ENCODE data around the gene ZNF385A. TPM values are rescaled to one million over a fixed set of nuclear protein-coding genes. Genes with fewer than 3 reads are reported as not detected.

ZNF385A gene
- total RNA-seq, 2 donors from 2014 or later: 3.1 to 7.3 TPM

DNA sequence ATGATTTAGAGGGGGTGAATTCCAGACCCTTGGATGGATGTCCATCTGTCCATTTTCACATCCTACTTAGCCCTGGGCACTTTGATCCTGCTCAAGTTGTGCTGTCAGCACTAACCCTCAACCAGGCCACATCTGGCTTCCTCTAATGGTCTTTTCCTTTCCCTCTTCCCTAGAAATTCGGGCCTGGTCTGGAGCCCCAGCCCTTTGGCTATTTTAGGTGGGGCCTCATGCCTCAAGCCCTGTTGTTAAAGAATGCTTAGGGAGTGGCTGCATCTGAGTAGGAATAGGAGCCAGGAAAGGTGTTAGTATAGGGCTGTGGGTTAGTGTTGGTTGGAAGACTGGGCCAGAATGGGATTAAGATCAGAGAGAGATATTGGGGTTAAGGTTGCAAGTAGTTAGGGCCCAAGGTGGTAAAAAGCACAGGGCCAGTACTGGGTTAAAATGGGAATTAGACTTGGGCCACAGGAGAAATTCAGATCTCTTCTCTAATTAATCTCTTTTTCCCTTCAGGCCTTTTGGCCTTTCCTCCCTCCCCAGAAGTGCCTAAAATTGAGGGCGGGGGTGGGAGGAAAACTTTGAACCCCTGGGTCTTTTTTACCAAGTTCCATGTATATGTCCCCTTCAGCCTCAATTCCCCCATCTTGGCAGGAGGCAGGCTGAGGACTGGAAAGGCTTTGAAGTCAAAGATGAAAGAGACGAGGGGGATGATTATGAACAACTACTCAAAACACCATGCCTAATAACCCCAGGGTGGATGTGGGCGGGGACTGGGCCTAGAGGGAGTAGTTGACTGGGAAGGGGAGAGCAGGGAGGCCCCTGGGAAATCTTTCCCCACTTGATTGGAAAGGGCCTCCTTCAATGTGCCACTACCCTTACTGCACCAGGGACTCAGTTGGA lies 4.0 kb upstream of the ZNF385A start:
- Histone ChIP-seq H3K4me1 (no peaks in the 10 kb centered on the region), H3K9me3 (no peaks in the 10 kb centered on the region), H3K36me3 (replicated peaks in 1 of 2; ENCODE audit: insufficient read depth in 1 of 2, low read depth in 2 of 2) (no peaks in the 10 kb centered on the region), H3K4me3 (no peak overlapping the region), H3K27me3 (no peaks in the 10 kb centered on the region), H3K27ac (no peak overlapping the region)
- intact Hi-C loops (cut with DNase I): no loop called here
- TF ChIP-seq, protein P1, sequence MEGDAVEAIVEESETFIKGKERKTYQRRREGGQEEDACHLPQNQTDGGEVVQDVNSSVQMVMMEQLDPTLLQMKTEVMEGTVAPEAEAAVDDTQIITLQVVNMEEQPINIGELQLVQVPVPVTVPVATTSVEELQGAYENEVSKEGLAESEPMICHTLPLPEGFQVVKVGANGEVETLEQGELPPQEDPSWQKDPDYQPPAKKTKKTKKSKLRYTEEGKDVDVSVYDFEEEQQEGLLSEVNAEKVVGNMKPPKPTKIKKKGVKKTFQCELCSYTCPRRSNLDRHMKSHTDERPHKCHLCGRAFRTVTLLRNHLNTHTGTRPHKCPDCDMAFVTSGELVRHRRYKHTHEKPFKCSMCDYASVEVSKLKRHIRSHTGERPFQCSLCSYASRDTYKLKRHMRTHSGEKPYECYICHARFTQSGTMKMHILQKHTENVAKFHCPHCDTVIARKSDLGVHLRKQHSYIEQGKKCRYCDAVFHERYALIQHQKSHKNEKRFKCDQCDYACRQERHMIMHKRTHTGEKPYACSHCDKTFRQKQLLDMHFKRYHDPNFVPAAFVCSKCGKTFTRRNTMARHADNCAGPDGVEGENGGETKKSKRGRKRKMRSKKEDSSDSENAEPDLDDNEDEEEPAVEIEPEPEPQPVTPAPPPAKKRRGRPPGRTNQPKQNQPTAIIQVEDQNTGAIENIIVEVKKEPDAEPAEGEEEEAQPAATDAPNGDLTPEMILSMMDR (IDR thresholded peaks at IDR 0.05): no peak
- TF ChIP-seq POLR2A (IDR thresholded peaks at IDR 0.05): no peak
- no peak for DNase-seq
- no peak for ATAC-seq
- WGBS, 2 donors: 75 to 77% methylated on average over 4 of the region's 4 CpGs

DNA sequence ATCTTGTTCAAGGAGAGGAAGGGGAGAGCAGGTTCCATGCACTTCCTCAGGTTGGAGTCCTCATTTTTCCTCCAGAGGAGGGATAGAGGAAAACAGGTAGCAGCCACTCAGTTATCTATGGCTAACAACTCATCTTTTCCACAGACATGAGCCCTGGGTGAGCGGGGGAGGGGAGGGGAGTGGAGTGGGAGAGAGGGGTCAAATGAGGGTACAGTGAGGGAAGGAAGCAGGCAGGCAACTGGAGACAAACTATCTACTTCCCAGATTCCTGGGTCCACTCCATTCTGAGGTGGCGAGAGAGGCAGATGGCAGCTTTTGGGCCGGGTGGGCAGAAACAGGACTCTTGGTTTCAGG lies 2.6 kb upstream of the ZNF385A start:
- Histone ChIP-seq H3K27ac (no peak overlapping the region), H3K36me3 (replicated peaks in 1 of 2; ENCODE audit: insufficient read depth in 1 of 2, low read depth in 2 of 2) (no peaks in the 10 kb centered on the region), H3K4me1 (no peaks in the 10 kb centered on the region), H3K4me3 (no peak overlapping the region), H3K9me3 (no peaks in the 10 kb centered on the region), H3K27me3 (no peaks in the 10 kb centered on the region)
- TF ChIP-seq, protein P1 (IDR thresholded peaks at IDR 0.05): no peak
- TF ChIP-seq POLR2A (IDR thresholded peaks at IDR 0.05): no peak
- intact Hi-C loops (cut with DNase I): no loop called here
- no peak for DNase-seq
- ATAC-seq: no peak
- WGBS, 2 donors: 80 to 93% methylated on average over 3 of the region's 3 CpGs

- Histone ChIP-seq H3K27me3 (no peaks in the 10 kb centered on the region), H3K4me3 (no peak overlapping the region), H3K27ac (no peak overlapping the region), H3K36me3 (replicated peaks in 1 of 2; ENCODE audit: insufficient read depth in 1 of 2, low read depth in 2 of 2) (no peaks in the 10 kb centered on the region), H3K9me3 (no peaks in the 10 kb centered on the region), H3K4me1 (no peaks in the 10 kb centered on the region)
- TF ChIP-seq, protein P1 (IDR thresholded peaks at IDR 0.05): no peak
- no peak for TF ChIP-seq POLR2A (IDR thresholded peaks at IDR 0.05)
- ATAC-seq (no peak), DNase-seq (no peak)
- intact Hi-C loops (cut with DNase I): no loop called here
- WGBS, 2 donors: 94% methylated on average over 3 of the region's 3 CpGs
Observed at GRCh38 chr12:54386403-54387113, 2.0 kb upstream of the ZNF385A start.

DNA sequence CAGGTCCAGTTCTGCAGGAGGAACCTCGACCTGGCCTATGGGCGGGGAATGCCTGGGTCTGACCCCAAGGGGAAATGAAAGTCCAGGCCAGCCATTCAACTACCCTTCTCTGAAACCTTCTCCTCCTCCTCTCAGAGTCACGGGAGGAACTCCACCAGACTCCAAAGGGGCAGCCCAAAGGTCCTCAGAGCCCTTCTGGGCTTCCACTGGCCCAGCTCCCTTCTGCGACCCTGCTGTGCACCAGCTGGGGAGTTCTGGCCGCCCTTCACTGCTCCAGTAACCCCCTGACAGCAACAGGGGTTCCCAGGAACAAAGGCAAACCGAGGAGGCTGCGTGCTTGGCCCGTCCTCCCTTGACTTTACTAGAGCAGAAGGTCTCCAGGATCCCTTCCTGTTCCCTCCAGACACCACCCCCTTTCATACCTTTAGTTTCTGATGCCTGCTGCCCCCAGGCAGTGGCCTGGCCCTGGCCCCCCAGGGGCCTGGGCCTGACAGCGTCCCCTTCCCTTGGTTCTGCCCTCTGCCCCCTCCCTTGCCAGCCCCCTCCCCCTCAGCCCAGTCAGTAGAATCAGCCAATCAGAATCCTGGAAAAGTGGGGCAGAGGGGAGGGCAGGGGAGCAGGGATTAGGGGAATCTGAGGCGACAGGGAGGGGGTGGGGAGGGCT lies 850 bp upstream of the ZNF385A start:
- Histone ChIP-seq H3K27me3 (no peaks in the 10 kb centered on the region), H3K4me3 (no peak overlapping the region), H3K9me3 (no peaks in the 10 kb centered on the region), H3K27ac (peak overlapping the region in 2 of 4 donors; percentile 1 to 61), H3K36me3 (replicated peaks in 1 of 2; ENCODE audit: insufficient read depth in 1 of 2, low read depth in 2 of 2) (no peaks in the 10 kb centered on the region), H3K4me1 (no peaks in the 10 kb centered on the region)
- TF ChIP-seq, protein P1 (IDR thresholded peaks at IDR 0.05): no peak
- TF ChIP-seq POLR2A (IDR thresholded peaks at IDR 0.05): no peak
- peak in 1 of 4 donors; percentile 51 for DNase-seq
- intact Hi-C loops (cut with DNase I): no loop called here
- ATAC-seq: no peak
- WGBS, 2 donors: 75 to 79% methylated on average over 9 to 10 of the region's 10 CpGs
